Activated gamma-delta T cell treated with anti-CD3 and anti-CD28 coated beads, Interleukin-2, amount 50 U/mL, for 16 hours (primary cell): ENCODE measurements around the gene ASIC2.

ENCODE experiments used
- DNase-seq: peaks from one replicate; pipeline ENCODE4 v3.0.0-alpha.2; 2020; ENCODE audit warnings: low read depth

ASIC2 gene

DNA sequence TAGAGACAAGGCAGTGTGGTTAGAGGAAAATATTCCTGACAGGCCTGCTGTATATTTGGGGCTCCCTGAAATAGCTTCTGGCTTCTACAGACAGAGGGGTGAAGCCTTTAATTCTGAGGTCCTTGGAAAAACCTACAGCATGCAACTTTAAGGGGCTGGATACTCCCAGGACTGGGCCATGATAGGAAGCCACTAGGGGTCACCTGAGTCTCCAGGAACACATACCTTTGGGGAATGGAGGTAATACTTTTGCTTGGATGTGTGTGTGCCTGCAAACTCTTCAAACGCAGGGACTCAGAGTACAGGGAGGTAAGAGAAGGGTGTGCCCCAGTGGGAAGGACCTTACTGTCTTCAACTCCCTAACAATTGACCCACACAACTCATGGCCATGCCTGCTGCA is 4.1 kb downstream of the ASIC2 start:
- no peak for DNase-seq

DNA sequence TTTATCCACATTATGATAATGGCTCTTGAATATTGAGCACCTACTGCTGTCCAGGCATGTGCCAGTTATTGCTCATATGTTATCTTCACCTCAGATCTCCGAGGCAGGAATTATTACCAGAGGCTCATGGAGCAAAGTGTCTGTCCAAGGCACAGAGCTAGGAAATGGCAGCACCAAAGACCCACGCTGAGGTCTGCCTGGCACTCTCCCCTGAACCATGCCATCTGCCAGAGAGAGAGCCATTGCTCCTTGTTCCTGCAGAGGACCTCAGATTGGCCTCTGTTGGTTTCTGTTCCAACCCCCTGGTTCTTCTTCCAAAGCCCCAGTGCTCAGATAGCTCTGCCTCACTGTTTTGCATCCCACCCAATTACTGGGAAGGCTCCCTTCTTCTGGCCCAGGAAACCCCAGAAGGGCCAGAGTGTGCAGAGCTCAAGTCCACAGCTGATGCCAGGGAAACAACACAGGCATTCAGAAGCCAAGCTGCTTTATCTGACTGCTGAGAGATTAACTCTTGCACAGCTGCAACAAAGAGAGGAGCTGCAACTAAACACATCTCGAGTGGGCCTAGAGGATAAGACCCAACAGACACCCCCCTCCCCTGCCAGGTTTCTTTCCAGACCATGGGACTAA is 5.9 kb downstream of the ASIC2 start:
- DNase-seq: no peak

DNA sequence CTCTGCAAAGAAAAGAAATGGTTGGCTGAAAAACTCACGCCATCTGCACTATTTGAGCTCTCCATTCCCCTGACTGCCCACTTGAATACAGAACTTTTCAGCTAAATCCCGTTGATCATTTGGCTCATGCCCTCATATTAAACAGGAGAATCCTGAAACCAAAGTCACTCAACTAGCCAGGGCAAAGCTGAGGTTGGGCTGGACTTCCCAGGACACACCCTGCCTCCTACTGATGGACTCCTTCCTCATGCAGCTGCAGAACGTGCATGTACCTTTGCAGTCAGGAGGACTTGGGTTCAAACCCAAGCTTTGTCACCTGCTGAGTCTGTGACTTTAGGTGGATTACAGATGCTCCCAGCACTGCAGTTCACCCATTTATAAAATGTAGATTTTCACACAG is 7.7 kb downstream of the ASIC2 start:
- no peak for DNase-seq

DNA sequence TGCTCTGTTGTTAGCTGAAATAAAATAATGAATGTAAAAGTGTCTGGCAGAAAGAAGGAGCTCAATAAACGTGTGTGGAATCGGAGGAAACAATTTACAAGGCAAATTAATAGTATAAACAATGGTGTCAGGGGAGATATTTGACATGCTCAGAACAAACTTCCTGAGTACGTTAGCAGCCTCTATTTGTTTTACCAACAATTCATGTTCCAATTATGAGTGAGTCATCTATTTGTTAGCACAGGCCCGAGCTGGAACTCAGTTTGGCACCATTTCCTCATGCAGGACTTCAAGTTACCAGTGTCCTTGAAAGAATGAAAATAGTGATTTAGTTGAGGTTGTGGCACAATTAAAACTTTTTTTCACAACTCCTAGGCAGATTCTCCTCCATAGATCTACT is 9.1 kb downstream of the ASIC2 start:
- DNase-seq: no peak

GRCh38 chr17:33280162-33280943 is 12.7 kb downstream of the ASIC2 start:
- no peak for DNase-seq

GRCh38 chr17:33277436-33278100 is 15.5 kb downstream of the ASIC2 start:
- no peak for DNase-seq

GRCh38 chr17:33273743-33274410 is 19.2 kb downstream of the ASIC2 start:
- no peak for DNase-seq

GRCh38 chr17:33273271-33273670 is 19.8 kb downstream of the ASIC2 start:
- no peak for DNase-seq

DNA sequence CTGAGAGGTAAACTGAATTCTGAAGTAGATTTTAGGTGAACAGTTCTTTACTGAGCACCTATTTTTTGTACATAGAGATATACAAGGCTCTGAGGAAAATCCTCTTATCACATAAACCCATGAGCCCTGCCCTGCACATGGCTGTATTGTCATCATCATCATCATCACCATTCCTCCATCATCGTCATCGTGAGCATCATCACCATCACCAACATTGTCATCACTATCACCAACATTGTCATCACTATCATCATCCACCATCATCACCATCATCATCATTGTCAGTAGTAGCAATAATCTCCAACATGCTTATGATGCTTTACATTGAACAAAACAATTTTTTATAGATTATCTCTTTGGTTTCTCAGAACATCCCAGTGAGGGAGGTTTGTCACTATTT is 20.7 kb downstream of the ASIC2 start:
- no peak for DNase-seq

GRCh38 chr17:33269337-33270060 is 23.6 kb downstream of the ASIC2 start:
- DNase-seq: no peak

GRCh38 chr17:33267851-33268548 is 25.1 kb downstream of the ASIC2 start:
- no peak for DNase-seq

GRCh38 chr17:33267271-33267790 is 25.8 kb downstream of the ASIC2 start:
- no peak for DNase-seq

DNA sequence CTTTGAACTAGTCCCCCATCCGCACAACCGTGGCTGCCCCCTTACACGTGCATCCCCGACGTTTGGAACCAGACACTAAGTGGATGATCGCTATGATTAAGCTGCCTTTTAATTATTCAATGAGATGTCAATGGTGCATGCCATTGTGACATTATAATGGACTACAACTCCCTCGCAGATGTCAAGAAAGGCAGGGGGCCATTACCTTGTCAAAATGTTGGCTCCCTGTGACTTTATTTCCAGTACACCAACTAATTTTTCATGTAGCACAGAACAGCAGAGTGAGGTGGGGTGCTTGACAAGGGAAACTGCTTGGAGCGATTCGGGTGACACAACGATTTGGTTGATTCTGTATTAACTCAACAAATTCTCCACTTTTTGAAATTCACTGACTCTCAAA is 26.5 kb downstream of the ASIC2 start:
- no peak for DNase-seq

GRCh38 chr17:33266116-33266515 is 27.0 kb downstream of the ASIC2 start:
- no peak for DNase-seq

- no peak for DNase-seq
These were observed 29.7 kb downstream of the ASIC2 start for GRCh38 chr17:33263396-33263795.

DNA sequence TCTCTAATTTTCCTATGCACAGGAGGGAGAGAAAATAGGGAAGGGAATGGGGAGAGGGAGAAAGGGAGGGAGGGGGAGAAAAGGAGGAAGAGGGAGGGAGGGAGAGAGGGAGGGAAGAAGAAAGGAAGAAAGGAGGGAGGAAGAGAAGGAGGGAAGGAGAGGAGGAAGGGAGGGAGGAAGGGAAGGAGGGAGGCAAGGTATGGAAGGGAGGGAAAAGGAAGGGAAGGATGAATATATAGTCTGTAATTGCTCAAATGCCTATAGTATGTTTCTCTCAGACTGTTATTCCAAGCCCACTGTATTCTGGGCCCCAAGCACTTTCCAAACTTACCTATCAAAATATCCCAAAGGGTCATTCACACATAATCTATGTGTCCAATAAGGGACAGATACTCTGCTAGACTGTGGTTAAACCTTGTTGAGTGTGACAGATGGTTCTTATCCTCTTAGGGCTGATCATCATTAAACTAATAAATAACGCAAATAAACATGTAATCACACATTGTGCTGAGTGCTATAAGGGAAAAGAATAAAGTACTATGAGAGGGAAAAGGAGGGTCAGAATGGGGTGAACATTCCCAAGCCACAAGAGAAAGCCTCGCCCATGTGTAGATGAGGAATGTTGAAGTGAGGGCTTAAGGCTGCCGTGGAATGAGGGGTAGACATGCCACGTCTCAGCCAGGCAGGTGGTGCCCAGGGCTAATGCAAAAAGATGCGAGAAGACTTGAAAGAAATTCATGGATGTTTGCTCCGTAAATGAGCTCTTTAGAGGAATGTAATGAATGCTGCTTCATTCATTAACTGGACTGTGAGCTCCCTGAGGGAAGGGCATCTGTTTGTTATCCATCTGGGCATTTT is 30.6 kb downstream of the ASIC2 start:
- no peak for DNase-seq

DNA sequence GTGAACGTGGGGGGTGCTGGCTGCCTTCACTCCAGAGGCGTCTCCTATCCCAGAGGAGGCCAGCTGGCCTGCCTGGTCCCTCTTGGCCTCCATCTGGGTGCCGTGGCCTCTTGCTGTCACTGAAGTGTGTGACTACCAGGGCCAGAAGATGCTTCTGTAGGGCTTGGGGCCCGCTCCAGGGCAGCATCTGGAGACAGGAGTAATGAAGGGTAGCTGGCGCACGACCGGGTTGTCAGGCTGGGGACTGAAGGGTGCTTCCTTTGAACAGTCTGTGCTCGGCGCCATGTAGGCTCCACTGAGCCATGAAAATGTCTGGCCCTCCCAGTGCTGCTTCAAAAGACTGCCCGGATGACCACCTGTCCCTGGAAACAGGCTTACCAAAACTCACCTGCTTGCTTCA is 31.3 kb downstream of the ASIC2 start:
- no peak for DNase-seq

DNA sequence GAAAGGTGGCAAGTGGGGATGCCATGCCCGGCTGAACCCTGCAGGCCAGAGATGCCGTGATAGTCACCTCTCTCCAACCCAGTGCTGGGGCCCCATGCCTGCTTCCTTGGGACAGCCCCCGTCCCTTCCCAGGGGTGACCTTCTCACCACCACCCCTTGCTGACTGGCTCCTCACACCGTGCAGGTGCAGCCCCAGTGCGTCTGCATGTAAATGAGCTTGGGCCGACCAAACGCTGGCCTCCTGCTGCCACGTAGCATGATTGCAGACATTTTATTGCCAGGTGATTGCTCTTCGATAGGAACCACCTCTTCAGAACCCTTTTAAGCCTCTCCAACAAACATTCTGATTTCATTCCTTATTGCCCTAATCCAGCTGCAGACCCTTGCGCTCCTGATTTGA is 32.5 kb downstream of the ASIC2 start:
- no peak for DNase-seq

DNA sequence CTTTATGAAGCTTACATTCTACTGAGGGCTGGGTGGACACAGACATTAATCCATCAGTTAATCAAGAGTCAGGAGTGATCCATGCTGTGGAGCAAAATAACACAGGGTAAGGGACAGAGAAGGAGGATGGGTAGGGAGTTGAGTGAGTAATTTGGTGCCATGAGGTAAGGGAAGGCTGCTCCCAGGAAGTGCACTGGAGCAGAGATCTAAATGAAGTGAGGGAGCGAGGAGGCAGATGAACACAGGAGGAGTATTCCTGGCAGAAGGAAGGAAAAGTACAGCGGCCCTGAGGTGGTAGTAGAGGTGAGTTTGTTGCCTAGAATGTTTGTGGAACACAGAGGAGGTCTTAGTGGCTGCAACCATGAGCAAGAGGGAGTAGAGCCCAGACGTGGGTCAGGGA is 34.8 kb downstream of the ASIC2 start:
- DNase-seq: no peak

GRCh38 chr17:33245183-33245582 is 47.9 kb downstream of the ASIC2 start:
- DNase-seq: no peak
